ENCODE results near the gene UPF2.

Gene UPF2

GRCh38 chr10:11881477-11882417, 160.9 kb downstream of the UPF2 start:
- DNase-seq, result no peak
- Mint-ChIP-seq H3K36me3 (ENCODE audit: low read depth) (no peaks in the 10 kb centered on the region), H3K9me3 (no peaks in the 10 kb centered on the region), H3K27ac (no peak overlapping the region), H3K27me3 (ENCODE audit: low read depth, poor library complexity) (no peaks in the 10 kb centered on the region), H3K4me3 (no peak overlapping the region), H3K4me1 (peaks cover 35% of the 10 kb centered on the region)
- TF ChIP-seq CTCF (IDR thresholded peaks at IDR 0.05), result no peak

GRCh38 chr10:11881030-11881476, 161.6 kb downstream of the UPF2 start:
- Mint-ChIP-seq H3K4me3 (no peak overlapping the region), H3K4me1 (peaks cover 35% of the 10 kb centered on the region), H3K27ac (no peak overlapping the region), H3K36me3 (ENCODE audit: low read depth) (no peaks in the 10 kb centered on the region), H3K9me3 (no peaks in the 10 kb centered on the region), H3K27me3 (ENCODE audit: low read depth, poor library complexity) (no peaks in the 10 kb centered on the region)
- TF ChIP-seq CTCF (IDR thresholded peaks at IDR 0.05), result no peak
- no peak for DNase-seq

GRCh38 chr10:11880151-11881029, 162.2 kb downstream of the UPF2 start:
- DNase-seq, result no peak
- H3K4me3 Mint-ChIP-seq, result no peak overlapping the region
- no peak for TF ChIP-seq CTCF (IDR thresholded peaks at IDR 0.05)
- no peaks in the 10 kb centered on the region for H3K27me3 Mint-ChIP-seq (ENCODE audit: low read depth, poor library complexity)
- H3K36me3 Mint-ChIP-seq (ENCODE audit: low read depth), result no peaks in the 10 kb centered on the region
- no peaks in the 10 kb centered on the region for H3K9me3 Mint-ChIP-seq
- H3K27ac Mint-ChIP-seq, result peak overlapping the region; percentile 82
- H3K4me1 Mint-ChIP-seq, result peaks cover 38% of the 10 kb centered on the region

DNA sequence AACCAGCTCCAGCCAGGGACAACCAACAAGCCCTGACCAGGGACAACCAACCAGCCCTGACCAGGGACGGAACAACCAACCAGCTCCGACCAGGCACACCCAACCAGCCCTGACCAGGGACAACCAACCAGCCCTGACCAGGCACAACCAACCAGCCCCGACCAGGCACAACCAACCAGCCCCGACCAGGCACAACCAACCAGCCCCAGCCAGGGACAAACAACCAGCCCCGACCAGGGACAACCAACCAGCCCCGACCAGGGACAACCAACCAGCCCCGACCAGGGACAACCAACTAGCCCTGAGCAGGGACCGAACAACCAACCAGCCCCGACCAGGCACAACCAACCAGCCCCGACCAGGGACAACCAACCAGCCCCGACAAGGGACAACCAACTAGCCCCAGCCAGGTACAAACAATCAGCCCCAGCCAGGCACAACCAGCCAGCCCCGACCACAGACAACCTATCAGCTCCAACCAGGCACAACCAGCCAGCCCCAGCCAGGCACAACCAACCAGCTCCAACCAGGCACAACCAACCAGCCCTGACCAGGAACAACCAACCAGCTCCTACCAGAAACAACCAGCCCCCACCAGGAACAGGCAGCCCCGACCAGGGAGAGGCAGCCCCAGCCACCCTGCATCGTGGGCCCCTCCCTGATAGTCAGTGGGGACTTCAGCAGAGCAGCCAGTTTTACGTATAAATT, 163.1 kb downstream of the UPF2 start:
- DNase-seq, result no peak
- Mint-ChIP-seq H3K9me3 (no peaks in the 10 kb centered on the region), H3K36me3 (ENCODE audit: low read depth) (no peaks in the 10 kb centered on the region), H3K27ac (no peak overlapping the region), H3K27me3 (ENCODE audit: low read depth, poor library complexity) (no peaks in the 10 kb centered on the region), H3K4me3 (no peak overlapping the region), H3K4me1 (peaks cover 46% of the 10 kb centered on the region)
- TF ChIP-seq CTCF (IDR thresholded peaks at IDR 0.05), result no peak

DNA sequence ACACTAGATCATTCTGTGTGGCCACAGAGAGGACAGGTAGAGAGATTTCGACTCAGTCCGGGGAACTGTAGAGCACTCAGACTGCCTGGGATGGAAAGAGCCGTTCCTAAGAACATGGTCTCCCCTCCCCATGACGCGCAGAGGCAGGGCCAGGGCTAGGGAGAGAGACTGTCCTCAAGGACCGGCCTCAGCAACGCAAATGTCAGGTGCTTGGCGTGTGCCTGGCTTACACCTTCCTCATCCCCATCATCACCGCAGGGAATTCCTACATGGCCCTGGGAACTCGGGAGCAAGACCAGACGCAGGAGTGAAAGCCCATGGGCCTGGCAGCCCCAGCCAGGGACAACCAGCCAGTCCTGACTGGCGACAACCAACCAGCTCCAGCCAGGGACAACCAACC, 163.8 kb downstream of the UPF2 start:
- Mint-ChIP-seq H3K27me3 (ENCODE audit: low read depth, poor library complexity) (no peaks in the 10 kb centered on the region), H3K27ac (peak overlapping the region; percentile 87), H3K4me1 (peaks cover 53% of the 10 kb centered on the region), H3K9me3 (no peaks in the 10 kb centered on the region), H3K36me3 (ENCODE audit: low read depth) (no peaks in the 10 kb centered on the region), H3K4me3 (no peak overlapping the region)
- no peak for TF ChIP-seq CTCF (IDR thresholded peaks at IDR 0.05)
- DNase-seq, result no peak

Measured in nephron progenitor cell (in vitro differentiated cells).